Spinal cord (tissue), 10 donors: ENCODE measurements around the gene SPINT1. TPM values are rescaled to one million over a fixed set of nuclear protein-coding genes. Genes with fewer than 3 reads are reported as not detected.

Experiments used
- DNase-seq, 6 donors: peaks; one replicate each; pipeline versions ENCODE4 v3.0.0 to v3.0.0-alpha.2; 2013 to 2015; ENCODE audit warnings: low spot score in 6 of 6, low read depth in 4 of 6
- H3K27ac ChIP-seq: one replicate; pipeline ENCODE4 v1.5.1; 2013; ENCODE audit warnings: low read depth, low read length, control low read depth
- H3K27me3 ChIP-seq: one replicate; pipeline ENCODE4 v1.6.1; 2013; ENCODE audit warnings: low read length; ENCODE audit not compliant: control insufficient read depth, insufficient read depth
- H3K36me3 ChIP-seq: one replicate; pipeline ENCODE4 v1.6.1; 2013; ENCODE audit warnings: low read length; ENCODE audit not compliant: control insufficient read depth, insufficient read depth
- H3K4me1 ChIP-seq: one replicate; pipeline ENCODE4 v1.6.1; 2013; ENCODE audit warnings: low read length; ENCODE audit not compliant: control insufficient read depth, insufficient read depth
- H3K4me3 ChIP-seq: one replicate; pipeline ENCODE4 v1.5.1; 2013; ENCODE audit warnings: low read depth, low read length, control low read depth
- H3K9me3 ChIP-seq: one replicate; pipeline ENCODE4 v1.6.1; 2013; ENCODE audit warnings: low read length; ENCODE audit not compliant: control insufficient read depth, insufficient read depth
- WGBS: methylation state at CpG from one replicate; pipeline ENCODE4 v1.1.5; 2013; ENCODE audit warnings: missing lambda C conversion rate; ENCODE audit not compliant: insufficient coverage; 5-methylcytosine and 5-hydroxymethylcytosine counted together
- polyA plus RNA-seq, 2 donors: library from polyadenylated mRNA; unstranded; fragments of 120-200 nt; gene quantifications; one replicate each; pipeline ENCODE4 v1.2.1, GENCODE V29; 2013; ENCODE audit not compliant: insufficient read length in 2 of 2
- total RNA-seq, 2 donors: library from RNA; depleted of rRNA in 1 of 2; stranded (reverse); fragments of 120-200 nt in 1 of 2; fragments of >200 nt in 1 of 2; gene quantifications; one replicate each; pipeline versions ENCODE4 v1.2.3 to v1.2.4, GENCODE V29; 2013 to 2014
- donor health status: healthy.

SPINT1 gene
- total and polyA plus RNA-seq, 4 donors: 2.9 to 4.5 (median 3.7) TPM

DNA sequence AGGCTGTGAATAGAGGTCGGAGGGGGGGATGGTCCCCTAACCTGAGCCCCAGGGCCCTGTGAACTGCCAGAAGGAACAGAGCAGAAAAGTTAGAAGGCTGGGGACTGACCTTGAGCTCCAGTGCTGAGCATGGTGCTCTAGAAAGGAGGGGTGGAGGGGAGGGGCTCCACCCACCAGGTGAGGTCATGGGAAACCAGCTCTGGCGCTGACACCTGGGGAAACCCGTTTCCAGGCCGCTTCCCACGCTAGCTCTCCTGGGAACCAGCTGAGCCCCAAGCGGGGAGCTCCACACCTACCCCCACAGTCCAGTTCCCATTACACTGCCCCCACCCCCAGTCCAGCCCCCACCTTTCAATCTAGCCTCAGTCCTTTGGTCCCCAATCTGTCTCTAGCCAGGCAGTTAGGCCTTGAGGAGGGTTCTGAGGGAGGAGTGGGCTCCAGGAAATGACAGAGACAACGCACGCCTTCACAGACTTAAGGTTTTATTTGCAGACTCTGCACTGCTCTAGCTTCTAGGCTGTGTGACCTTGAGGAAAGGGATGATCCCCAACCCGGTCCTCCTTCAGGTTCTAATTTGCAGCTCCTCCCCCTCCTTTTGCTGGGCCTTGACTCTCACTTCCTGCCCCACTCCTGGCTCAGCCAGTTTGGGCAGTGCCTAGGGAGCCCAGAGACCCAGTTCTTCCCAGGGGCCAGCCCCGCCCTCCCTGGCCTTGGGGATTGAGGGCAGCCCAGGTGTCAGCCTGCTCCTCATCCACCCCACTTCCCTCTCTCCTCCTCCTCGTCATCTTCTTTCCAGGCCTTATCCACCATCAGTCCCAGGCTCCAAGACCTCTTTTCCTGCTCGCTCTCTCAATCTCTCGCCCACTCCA lies 28.1 kb downstream of the SPINT1 start:
- 74% methylated on average over 11 of the region's 13 CpGs for WGBS
- no peak for DNase-seq
- Histone ChIP-seq H3K36me3 (no peaks in the 10 kb centered on the region), H3K9me3 (no peaks in the 10 kb centered on the region), H3K4me1 (peaks cover 27% of the 10 kb centered on the region), H3K4me3 (no peak overlapping the region), H3K27me3 (no peaks in the 10 kb centered on the region), H3K27ac (no peak overlapping the region)

DNA sequence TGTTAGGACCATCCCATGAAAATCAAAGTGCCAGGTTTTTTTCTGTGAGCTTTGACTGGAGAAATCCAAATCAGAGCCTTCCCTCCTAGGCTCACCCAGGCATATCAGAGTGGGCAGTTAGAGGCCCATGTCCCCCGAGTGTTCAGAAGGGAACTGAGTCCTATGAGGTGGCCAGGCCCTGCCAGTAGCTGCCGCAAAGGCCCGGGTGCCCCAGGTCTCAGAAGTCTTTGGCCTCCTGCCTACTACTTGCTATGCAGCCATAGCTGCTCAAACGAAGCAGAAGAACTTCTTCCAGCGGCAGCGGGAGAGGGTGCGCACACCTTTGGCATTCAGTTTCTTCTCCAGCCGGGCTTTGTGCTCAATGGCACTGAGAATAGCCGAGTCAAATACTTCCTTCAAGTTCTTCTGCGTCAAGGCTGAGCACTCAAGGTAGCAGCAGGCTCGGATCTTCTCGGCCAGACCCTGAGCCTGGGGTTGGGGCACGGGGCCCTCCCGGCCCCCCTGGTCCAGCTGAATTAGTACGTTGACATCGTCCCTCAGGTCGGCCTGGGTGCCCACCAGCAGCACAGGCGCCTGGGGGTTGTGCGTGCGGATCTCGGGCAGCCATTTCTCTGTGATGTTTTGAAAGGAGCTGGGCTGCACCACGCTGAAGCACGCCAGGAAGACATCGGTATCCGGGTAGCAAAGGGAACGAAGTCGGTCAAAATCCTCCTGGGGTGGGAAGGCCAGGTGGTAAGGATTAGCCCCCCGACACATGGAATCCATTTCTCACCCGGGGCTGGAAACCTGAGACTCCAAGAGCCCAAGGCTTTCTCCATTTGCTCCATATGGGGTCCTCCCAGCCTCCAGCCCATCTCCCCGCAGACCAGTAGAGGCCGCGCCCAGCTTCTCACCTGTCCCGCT lies 29.2 kb downstream of the SPINT1 start:
- Histone ChIP-seq H3K4me3 (peak overlapping the region; percentile 43), H3K36me3 (no peaks in the 10 kb centered on the region), H3K27ac (no peak overlapping the region), H3K9me3 (no peaks in the 10 kb centered on the region), H3K27me3 (no peaks in the 10 kb centered on the region), H3K4me1 (peaks cover 27% of the 10 kb centered on the region)
- peak in 1 of 6 donors; percentile 20 for DNase-seq
- 53% methylated on average over 26 of the region's 33 CpGs for WGBS

DNA sequence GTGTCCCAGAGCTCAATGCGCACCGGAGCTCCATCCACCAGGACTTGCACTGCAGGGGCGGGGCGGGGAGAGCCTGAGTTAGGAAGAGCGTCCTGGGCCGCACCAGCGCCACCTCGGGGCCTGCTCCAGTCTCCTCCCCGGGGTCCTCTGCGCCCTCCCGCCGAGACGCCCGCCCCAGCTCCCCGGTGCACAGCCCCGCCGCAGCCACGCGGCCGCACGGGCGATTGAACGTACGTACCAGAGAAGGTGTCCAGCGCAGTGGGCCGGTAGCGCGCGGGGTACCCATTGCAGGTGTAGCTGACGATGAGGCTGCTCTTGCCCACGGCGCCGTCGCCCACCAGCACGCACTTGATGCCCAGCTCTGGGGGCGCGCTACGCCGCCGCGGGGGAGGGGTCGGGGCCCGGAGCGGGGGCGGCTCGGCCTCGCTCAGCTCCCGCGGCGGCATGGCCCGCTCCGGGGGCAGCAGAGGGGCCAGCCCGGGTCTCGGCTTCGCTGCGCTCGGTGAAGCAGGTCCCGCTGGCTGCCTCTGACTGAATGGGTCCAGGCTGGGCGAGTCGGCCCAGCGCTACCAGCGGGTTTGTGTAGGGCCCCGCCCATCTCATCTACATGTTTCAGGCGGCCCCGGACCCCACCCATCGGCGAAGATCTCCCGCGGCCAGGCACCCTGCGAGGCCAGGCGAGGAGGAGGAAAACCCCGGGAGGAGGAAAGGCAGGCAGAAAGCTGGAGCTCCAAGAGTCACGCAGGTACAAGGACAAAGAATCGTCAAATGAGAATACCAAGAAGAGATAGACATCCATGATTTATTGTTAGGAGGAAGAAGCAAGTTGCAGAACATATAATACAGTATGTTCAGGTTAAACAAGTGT lies 30.1 kb downstream of the SPINT1 start, which contains the start of gene RHOV:
Gene RHOV, minus strand, starts transcription at position 541 of the 868 bp plus-strand sequence. Its CDS starts 95 bp downstream, at position 446.
- Histone ChIP-seq H3K4me3 (peak within 1 kb of the TSS; percentile 43), H3K4me1 (peaks cover 27% of the 10 kb centered on the region), H3K27me3 (no peaks in the 10 kb centered on the region), H3K27ac (no peak within 1 kb of the TSS), H3K9me3 (no peaks in the 10 kb centered on the region), H3K36me3 (no peaks in the 10 kb centered on the region)
- WGBS: under 1% methylated on average over 74 of the region's 74 CpGs
- peak in 2 of 6 donors; percentile 84 to 86 for DNase-seq

DNA sequence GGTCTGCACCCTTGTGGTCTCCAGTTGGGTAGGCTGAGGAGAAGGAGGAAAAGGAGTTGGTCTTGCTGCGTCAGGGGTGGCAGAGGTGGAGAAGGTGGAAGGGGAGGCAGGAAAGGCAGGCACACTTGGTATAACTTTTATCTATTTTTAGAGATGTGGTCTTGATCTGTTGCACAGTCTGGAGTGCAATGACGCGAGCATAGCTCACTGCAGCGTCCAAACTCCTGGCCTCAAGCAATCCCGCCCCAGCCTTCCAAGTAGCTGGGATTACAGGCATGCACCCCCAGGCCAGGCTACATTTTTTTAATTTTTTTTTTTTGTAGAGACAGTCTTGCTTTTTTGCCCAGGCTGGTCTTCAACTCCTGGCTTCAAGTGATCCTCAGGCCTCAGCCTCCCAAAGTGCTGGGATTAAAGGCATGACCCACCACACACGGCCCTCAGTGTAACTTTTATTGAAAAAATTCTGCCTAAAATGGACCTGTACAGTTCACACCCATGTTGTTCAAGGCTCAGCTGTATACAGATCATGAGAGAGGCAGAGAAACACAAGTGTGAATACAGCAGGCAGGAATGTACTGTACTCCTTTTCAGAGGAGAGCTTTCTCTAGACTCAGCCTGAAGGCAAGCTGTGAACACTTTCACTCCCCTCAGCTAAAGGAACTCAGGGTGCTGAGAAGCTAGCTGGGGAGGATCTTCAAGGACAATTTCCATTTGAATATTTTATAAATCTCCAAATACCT lies 32.3 kb downstream of the SPINT1 start:
- Histone ChIP-seq H3K36me3 (no peaks in the 10 kb centered on the region), H3K4me1 (peaks cover 27% of the 10 kb centered on the region), H3K27me3 (no peaks in the 10 kb centered on the region), H3K27ac (no peak overlapping the region), H3K4me3 (no peak overlapping the region), H3K9me3 (no peaks in the 10 kb centered on the region)
- DNase-seq: no peak
- 94% methylated on average over 6 of the region's 6 CpGs for WGBS

DNA sequence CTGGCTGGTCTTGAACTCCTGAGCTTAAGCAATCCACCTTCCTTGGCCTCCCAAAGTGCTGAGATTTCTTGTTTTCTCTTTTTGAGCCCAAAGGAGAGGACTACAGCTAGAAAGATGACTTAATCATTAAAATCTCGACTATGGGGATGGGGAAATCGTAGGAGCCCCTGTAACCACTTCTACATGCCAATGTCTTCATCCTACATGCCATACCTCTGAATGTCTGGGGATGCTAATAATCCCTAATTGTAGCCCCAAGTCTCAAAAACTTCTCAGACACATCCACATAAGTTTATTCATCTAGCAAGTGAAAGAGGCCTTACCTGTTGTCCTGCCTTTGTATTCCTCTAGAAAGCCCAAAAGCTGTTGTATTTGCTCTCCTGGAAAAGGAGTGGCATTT lies 33.8 kb downstream of the SPINT1 start:
- WGBS: no CpG with 5 or more reads among the region's 2 CpGs
- Histone ChIP-seq H3K9me3 (no peaks in the 10 kb centered on the region), H3K4me3 (no peak overlapping the region), H3K27ac (no peak overlapping the region), H3K4me1 (peaks cover 15% of the 10 kb centered on the region), H3K27me3 (no peaks in the 10 kb centered on the region), H3K36me3 (no peaks in the 10 kb centered on the region)
- DNase-seq: no peak

DNA sequence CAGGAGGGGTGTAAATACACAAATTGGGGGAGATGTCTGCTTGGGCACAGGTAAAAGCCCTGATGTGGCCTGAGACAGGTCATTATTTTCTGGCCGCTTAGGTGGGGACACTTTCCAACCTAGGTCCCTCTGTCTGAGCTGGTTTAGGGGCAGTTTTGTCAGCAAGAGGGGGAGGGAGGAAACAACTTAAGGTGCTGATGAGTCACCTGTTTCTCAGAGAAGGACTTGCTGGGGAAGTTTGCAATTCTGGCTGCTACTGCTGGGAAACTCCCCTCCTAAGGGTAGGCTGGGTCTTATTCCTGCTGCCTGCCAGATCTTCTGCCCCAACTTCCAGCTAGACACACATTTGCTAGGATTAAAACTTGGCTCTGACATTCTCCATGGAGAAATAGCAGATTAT lies 34.9 kb downstream of the SPINT1 start:
- no peaks in the 10 kb centered on the region for H3K36me3 ChIP-seq
- no peaks in the 10 kb centered on the region for H3K27me3 ChIP-seq
- 100% methylated on average over 1 of the region's 1 CpG for WGBS

DNA sequence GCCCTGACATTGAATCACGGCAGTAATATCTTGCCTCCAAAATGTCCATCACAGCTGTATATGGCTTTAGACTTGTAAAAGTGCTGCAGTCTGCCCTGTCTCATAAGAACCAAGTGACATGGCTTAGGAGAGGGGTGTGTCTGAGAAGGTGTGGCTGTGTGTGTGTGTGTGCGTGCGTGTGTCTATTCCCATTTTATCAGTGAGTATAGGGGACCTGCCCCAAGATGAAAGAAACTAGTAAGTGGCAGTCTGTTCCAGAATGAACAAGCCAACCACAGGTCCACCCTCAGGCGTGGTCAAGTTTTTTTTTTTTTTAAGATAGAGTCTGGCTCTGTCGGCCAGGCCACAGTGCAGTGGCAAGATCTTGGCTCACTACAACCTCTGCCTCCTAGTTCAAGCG lies 35.8 kb downstream of the SPINT1 start:
- Histone ChIP-seq H3K27ac (no peak overlapping the region), H3K4me3 (no peak overlapping the region), H3K36me3 (no peaks in the 10 kb centered on the region), H3K4me1 (no peaks in the 10 kb centered on the region), H3K27me3 (no peaks in the 10 kb centered on the region), H3K9me3 (no peaks in the 10 kb centered on the region)
- DNase-seq: no peak
- 86% methylated on average over 5 of the region's 6 CpGs for WGBS

More for the DNA sequence above, 34.9 kb downstream of the SPINT1 start:
- Histone ChIP-seq H3K27ac (no peak overlapping the region), H3K9me3 (no peaks in the 10 kb centered on the region), H3K4me3 (no peak overlapping the region), H3K4me1 (peaks cover 4% of the 10 kb centered on the region)
- no peak for DNase-seq

DNA sequence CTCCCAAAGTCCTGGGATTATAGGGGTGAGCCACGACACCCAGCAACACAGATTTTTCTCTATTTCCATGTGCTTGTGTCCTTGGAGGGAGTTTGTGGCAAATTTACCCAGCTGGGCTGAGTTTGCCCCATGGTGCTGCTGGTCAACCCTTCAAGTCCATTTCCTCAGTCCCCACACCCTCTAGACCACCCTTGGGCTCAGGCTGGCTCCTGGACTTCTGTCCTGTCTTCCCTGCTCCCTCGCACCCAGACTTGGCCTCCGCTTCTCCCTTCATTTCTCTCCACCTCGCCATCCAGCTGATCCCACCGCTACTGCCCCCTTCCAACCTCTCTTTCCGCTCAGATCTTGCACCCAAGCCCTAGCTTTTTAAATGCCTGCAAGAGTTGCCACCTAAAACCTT lies 37.5 kb downstream of the SPINT1 start:
- WGBS: 94% methylated on average over 5 of the region's 6 CpGs
- no peaks in the 10 kb centered on the region for H3K27me3 ChIP-seq
- no peaks in the 10 kb centered on the region for H3K36me3 ChIP-seq
- H3K4me1 ChIP-seq: no peaks in the 10 kb centered on the region
- DNase-seq: no peak
- H3K9me3 ChIP-seq: no peaks in the 10 kb centered on the region
- no peak overlapping the region for H3K27ac ChIP-seq
- H3K4me3 ChIP-seq: no peak overlapping the region
